Measurements from ENCODE around the gene DES.
"Not testable (repeated sequence)": the region's sequence is repeated elsewhere in the genome, so short reads cannot be mapped to it uniquely, and the experiment has no call there.

DES gene

GRCh38 chr2:219401606-219402005 is 16.6 kb upstream of the DES start:
- H3K36me3 ChIP-seq (ENCODE audit: insufficient read depth, low read length), result no peaks in the 10 kb centered on the region
- H3K27ac ChIP-seq (ENCODE audit: low read depth, low read length), result no peak overlapping the region

GRCh38 chr2:219402665-219403515 is 15.3 kb upstream of the DES start:
- H3K4me1 ChIP-seq (ENCODE audit: insufficient read depth, low read length), result peaks cover 15% of the 10 kb centered on the region
- no peaks in the 10 kb centered on the region for H3K27me3 ChIP-seq (ENCODE audit: insufficient read depth, low read length)
- no peak overlapping the region for H3K4me3 ChIP-seq (ENCODE audit: low read length)
- H3K9ac ChIP-seq (ENCODE audit: low read depth, low read length), result no peak overlapping the region
- 23% methylated on average over 13 of the region's 15 CpGs for WGBS
- H3K36me3 ChIP-seq (ENCODE audit: insufficient read depth, low read length), result no peaks in the 10 kb centered on the region
- no peak overlapping the region for H3K27ac ChIP-seq (ENCODE audit: low read depth, low read length)
- H3K9me3 ChIP-seq (ENCODE audit: insufficient read depth, low read depth, low read length), result no peaks in the 10 kb centered on the region

More at GRCh38 chr2:219401606-219402005, 16.6 kb upstream of the DES start:
- Histone ChIP-seq H3K9me3 (ENCODE audit: insufficient read depth, low read depth, low read length) (no peaks in the 10 kb centered on the region), H3K27me3 (ENCODE audit: insufficient read depth, low read length) (no peaks in the 10 kb centered on the region), H3K9ac (ENCODE audit: low read depth, low read length) (no peak overlapping the region), H3K4me3 (ENCODE audit: low read length) (no peak overlapping the region), H3K4me1 (ENCODE audit: insufficient read depth, low read length) (peaks cover 15% of the 10 kb centered on the region)
- WGBS, result 95% methylated on average over 8 of the region's 8 CpGs

DNA sequence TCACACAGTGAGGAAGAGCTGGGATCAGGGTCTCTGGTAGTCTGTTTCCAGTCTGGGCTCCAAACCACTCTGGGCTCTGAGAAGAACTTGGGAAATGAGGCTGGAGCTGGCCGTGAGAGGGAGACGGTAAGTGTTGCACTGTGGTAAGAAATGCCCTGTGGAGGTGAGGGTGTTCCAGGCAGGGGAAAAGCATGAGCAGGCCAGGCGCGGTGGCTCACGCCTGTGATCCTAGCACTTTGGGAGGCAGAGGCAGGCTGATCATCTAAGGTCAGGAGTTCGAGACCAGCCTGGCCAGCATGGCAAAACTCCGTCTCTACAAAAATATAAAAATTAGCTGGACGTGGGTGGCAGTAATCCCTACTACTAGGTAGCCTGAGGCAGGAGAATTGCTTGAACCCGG is 14.3 kb upstream of the DES start:
- no peaks in the 10 kb centered on the region for H3K27me3 ChIP-seq (ENCODE audit: insufficient read depth, low read length)
- H3K27ac ChIP-seq (ENCODE audit: low read depth, low read length), result no peak overlapping the region
- no peaks in the 10 kb centered on the region for H3K36me3 ChIP-seq (ENCODE audit: insufficient read depth, low read length)
- WGBS, result 89% methylated on average over 9 of the region's 9 CpGs
- no peak overlapping the region for H3K4me3 ChIP-seq (ENCODE audit: low read length)
- H3K9ac ChIP-seq (ENCODE audit: low read depth, low read length), result no peak overlapping the region
- H3K4me1 ChIP-seq (ENCODE audit: insufficient read depth, low read length), result peaks cover 15% of the 10 kb centered on the region
- H3K9me3 ChIP-seq (ENCODE audit: insufficient read depth, low read depth, low read length), result no peaks in the 10 kb centered on the region

GRCh38 chr2:219404291-219404910 is 13.8 kb upstream of the DES start:
- 77% methylated on average over 10 of the region's 10 CpGs for WGBS
- Histone ChIP-seq H3K4me1 (ENCODE audit: insufficient read depth, low read length) (peaks cover 15% of the 10 kb centered on the region), H3K9me3 (ENCODE audit: insufficient read depth, low read depth, low read length) (no peaks in the 10 kb centered on the region), H3K4me3 (ENCODE audit: low read length) (no peak overlapping the region), H3K36me3 (ENCODE audit: insufficient read depth, low read length) (no peaks in the 10 kb centered on the region), H3K9ac (ENCODE audit: low read depth, low read length) (no peak overlapping the region), H3K27me3 (ENCODE audit: insufficient read depth, low read length) (no peaks in the 10 kb centered on the region), H3K27ac (ENCODE audit: low read depth, low read length) (no peak overlapping the region)

- no peak overlapping the region for H3K4me3 ChIP-seq (ENCODE audit: low read length)
- H3K9ac ChIP-seq (ENCODE audit: low read depth, low read length), result no peak overlapping the region
- H3K36me3 ChIP-seq (ENCODE audit: insufficient read depth, low read length), result no peaks in the 10 kb centered on the region
- 56% methylated on average over 7 of the region's 7 CpGs for WGBS
- peaks cover 15% of the 10 kb centered on the region for H3K4me1 ChIP-seq (ENCODE audit: insufficient read depth, low read length)
- H3K27me3 ChIP-seq (ENCODE audit: insufficient read depth, low read length), result no peaks in the 10 kb centered on the region
- no peaks in the 10 kb centered on the region for H3K9me3 ChIP-seq (ENCODE audit: insufficient read depth, low read depth, low read length)
- H3K27ac ChIP-seq (ENCODE audit: low read depth, low read length), result no peak overlapping the region
Measured at GRCh38 chr2:219404954-219405353, 13.2 kb upstream of the DES start.

- H3K27ac ChIP-seq (ENCODE audit: low read depth, low read length), result no peak overlapping the region
- H3K9ac ChIP-seq (ENCODE audit: low read depth, low read length), result no peak overlapping the region
- 78% methylated on average over 9 of the region's 9 CpGs for WGBS
- no peaks in the 10 kb centered on the region for H3K9me3 ChIP-seq (ENCODE audit: insufficient read depth, low read depth, low read length)
- no peaks in the 10 kb centered on the region for H3K36me3 ChIP-seq (ENCODE audit: insufficient read depth, low read length)
- H3K4me1 ChIP-seq (ENCODE audit: insufficient read depth, low read length), result peaks cover 15% of the 10 kb centered on the region
- H3K4me3 ChIP-seq (ENCODE audit: low read length), result no peak overlapping the region
- H3K27me3 ChIP-seq (ENCODE audit: insufficient read depth, low read length), result no peaks in the 10 kb centered on the region
Measured at GRCh38 chr2:219405451-219405850, 12.7 kb upstream of the DES start.

DNA sequence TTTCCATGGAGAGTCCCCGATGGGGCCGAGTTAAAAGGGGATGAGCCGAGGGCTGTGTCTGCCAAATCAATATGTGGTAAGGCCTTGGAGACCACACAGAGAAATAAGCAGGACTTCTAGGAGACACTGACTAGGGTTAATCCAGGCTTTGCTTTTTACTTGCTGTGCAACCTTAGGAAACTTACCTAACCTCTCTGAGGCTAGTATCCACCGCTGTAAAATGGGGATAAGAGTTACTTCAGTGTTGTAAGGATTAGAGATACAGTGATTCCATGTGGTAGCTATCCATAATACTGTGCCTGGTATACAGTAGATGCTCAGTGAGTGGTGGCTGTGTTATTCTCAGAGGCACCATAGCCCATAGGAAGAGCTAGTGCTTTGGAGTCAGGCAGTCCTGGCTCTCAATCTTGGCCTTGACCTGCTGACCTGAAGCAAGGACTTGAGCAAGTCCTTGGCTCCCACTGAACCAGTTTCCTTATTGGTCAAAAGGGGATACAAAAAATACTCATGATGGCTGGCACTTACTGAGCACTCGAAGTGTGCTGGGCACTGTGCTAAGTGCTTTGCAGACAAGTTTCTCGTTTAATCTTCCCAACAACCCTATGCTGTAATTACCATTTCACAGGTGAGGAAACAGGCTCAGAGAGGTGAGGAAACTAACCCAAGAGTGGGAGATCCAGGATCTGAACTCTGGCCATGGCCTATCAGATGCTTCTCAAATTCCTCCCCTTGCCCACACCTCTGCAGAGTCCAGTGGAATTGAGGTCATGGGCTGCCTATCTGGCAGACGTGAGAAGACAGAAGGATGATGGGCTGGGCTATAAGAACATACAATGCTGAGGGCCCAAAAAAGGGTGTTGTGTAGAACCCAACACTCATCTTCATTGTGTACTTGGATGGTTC is 12.0 kb upstream of the DES start:
- WGBS, result 91% methylated on average over 7 of the region's 7 CpGs
- H3K4me3 ChIP-seq (ENCODE audit: low read length), result no peak overlapping the region
- no peak overlapping the region for H3K9ac ChIP-seq (ENCODE audit: low read depth, low read length)

DNA sequence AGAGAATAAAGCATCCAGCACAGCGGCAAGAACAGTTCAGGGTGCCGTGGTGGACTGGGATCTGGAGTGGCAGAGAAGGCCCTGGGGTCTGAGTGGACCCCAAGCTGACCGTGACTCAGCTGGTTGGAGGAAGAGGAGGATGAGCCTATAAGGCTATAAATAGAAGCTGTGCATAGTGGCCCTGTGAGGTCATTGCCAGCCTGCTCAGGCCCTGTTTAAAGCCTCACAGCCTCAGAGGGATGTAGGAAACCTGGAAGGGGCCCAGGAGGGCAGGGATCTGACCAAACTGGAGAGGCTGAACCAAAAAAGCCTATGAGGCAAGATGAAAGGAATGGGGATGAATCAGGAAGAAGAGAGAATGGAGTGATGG is 11.3 kb upstream of the DES start:
- H3K27ac ChIP-seq (ENCODE audit: low read depth, low read length), result no peak overlapping the region
- no peak overlapping the region for H3K4me3 ChIP-seq (ENCODE audit: low read length)
- no peaks in the 10 kb centered on the region for H3K36me3 ChIP-seq (ENCODE audit: insufficient read depth, low read length)
- H3K4me1 ChIP-seq (ENCODE audit: insufficient read depth, low read length), result peaks cover 15% of the 10 kb centered on the region
- H3K27me3 ChIP-seq (ENCODE audit: insufficient read depth, low read length), result no peaks in the 10 kb centered on the region
- no peak overlapping the region for H3K9ac ChIP-seq (ENCODE audit: low read depth, low read length)
- H3K9me3 ChIP-seq (ENCODE audit: insufficient read depth, low read depth, low read length), result no peaks in the 10 kb centered on the region
- WGBS, result 88% methylated on average over 3 of the region's 3 CpGs

More for the DNA sequence above, 12.0 kb upstream of the DES start:
- Histone ChIP-seq H3K27ac (ENCODE audit: low read depth, low read length) (no peak overlapping the region), H3K4me1 (ENCODE audit: insufficient read depth, low read length) (peaks cover 15% of the 10 kb centered on the region), H3K36me3 (ENCODE audit: insufficient read depth, low read length) (no peaks in the 10 kb centered on the region), H3K9me3 (ENCODE audit: insufficient read depth, low read depth, low read length) (no peaks in the 10 kb centered on the region), H3K27me3 (ENCODE audit: insufficient read depth, low read length) (no peaks in the 10 kb centered on the region)

DNA sequence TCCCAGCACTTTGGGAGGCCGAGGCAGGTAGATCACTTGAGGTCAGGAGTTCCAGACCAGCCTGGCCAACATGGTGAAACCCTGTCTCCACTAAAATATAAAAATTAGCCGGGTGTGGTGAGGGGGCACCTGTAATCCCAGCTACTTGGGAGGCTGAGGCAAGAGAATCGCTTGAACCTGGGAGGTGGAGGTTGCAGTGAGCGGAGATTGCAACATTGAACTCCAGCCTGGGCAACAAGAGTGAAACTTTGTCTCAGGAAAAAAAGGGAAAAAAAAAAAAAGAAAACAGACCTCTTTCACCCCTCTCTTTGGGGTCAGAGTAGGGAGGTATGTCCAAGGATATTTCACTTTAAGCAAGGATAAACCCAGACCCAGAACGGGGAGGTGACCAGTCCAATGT is 10.8 kb upstream of the DES start:
- WGBS, result 70% methylated on average over 5 of the region's 5 CpGs
- H3K36me3 ChIP-seq (ENCODE audit: insufficient read depth, low read length); H3K27ac ChIP-seq (ENCODE audit: low read depth, low read length); H3K9ac ChIP-seq (ENCODE audit: low read depth, low read length); H3K27me3 ChIP-seq (ENCODE audit: insufficient read depth, low read length); H3K9me3 ChIP-seq (ENCODE audit: insufficient read depth, low read depth, low read length); H3K4me3 ChIP-seq (ENCODE audit: low read length): not testable (repeated sequence)
- peaks cover 11% of the 10 kb centered on the region for H3K4me1 ChIP-seq (ENCODE audit: insufficient read depth, low read length)

DNA sequence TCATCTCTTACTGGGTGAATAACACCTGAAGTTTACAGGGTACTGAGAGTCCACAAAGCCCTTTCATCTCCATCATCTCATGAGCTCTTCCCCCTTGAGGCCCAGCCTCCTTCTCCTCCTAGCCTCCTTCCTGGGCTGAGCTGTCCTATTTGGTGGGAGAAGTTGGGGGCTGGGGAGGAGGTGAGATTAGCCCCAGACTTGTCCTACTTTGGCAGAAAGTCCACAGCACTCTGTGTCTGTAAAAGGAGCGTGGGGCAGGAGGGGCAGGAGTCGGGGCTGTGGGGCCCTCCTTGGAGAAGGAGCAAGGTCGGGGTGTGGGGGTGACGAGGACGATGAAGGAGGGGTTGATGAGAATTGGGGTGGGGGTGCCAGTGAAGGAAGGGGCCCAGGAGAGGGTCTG is 10.0 kb upstream of the DES start:
- Histone ChIP-seq H3K4me1 (ENCODE audit: insufficient read depth, low read length) (peaks cover 6% of the 10 kb centered on the region; the same call in 1 of the 2 replicates), H3K36me3 (ENCODE audit: insufficient read depth, low read length) (no peaks in the 10 kb centered on the region), H3K27ac (ENCODE audit: low read depth, low read length) (no peak overlapping the region), H3K4me3 (ENCODE audit: low read length) (no peak overlapping the region), H3K9ac (ENCODE audit: low read depth, low read length) (no peak overlapping the region), H3K27me3 (ENCODE audit: insufficient read depth, low read length) (no peaks in the 10 kb centered on the region), H3K9me3 (ENCODE audit: insufficient read depth, low read depth, low read length) (peaks cover 6% of the 10 kb centered on the region; the same call in 1 of the 2 replicates)
- 94% methylated on average over 5 of the region's 5 CpGs for WGBS

GRCh38 chr2:219408631-219409030 is 9.5 kb upstream of the DES start:
- H3K9ac ChIP-seq (ENCODE audit: low read depth, low read length), result no peak overlapping the region
- WGBS, result 88% methylated on average over 8 of the region's 8 CpGs
- peaks cover 6% of the 10 kb centered on the region; the same call in 1 of the 2 replicates for H3K9me3 ChIP-seq (ENCODE audit: insufficient read depth, low read depth, low read length)
- no peaks in the 10 kb centered on the region for H3K36me3 ChIP-seq (ENCODE audit: insufficient read depth, low read length)
- no peak overlapping the region for H3K4me3 ChIP-seq (ENCODE audit: low read length)
- H3K4me1 ChIP-seq (ENCODE audit: insufficient read depth, low read length), result peaks cover 6% of the 10 kb centered on the region; the same call in 1 of the 2 replicates
- no peaks in the 10 kb centered on the region for H3K27me3 ChIP-seq (ENCODE audit: insufficient read depth, low read length)
- H3K27ac ChIP-seq (ENCODE audit: low read depth, low read length), result no peak overlapping the region
